ENCODE measurements around the gene ZNF653. TPM values are rescaled to one million over a fixed set of nuclear protein-coding genes. Genes with fewer than 3 reads are reported as not detected.

Gene ZNF653
- total and polyA plus RNA-seq, 2 of the 8 experiments (the other 6 are each of a cell fraction or from before 2014, with no cell fraction given), result 7.0 to 7.9 TPM

DNA sequence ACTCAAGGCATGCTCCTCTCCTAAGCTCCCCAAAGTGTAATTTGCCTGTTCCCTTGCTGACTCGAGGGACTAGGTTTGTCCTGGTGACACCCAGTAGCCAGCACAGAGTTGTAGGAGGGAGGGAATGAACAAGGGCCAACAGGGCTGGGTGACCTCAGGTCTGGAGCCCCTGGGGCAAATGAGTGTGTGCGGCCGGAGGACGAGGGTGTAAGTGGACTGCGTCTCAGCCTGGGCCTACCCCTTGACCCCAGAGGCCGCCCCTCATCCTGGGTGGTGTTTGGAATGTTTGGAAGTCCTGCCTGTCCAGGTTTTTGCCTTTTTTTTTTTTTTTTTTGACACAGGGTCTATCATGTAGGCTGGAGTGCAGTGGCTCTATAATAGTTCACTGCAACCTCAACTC lies 1.3 kb upstream of the ZNF653 start (continued):
- TF ChIP-seq PHF8 (conservative IDR thresholded peaks at IDR 0.05; ENCODE audit: low read depth, low read length) (no peak), POLR2AphosphoS5 (IDR thresholded peaks at IDR 0.05; ENCODE audit: low read depth, low read length) (no peak), EGR1 (IDR thresholded peaks at IDR 0.05; ENCODE audit: borderline replicate concordance, low read depth, low read length) (no peak), POU5F1 (IDR thresholded peaks at IDR 0.05; ENCODE audit: low read depth, low read length) (no peak), SIX5 (IDR thresholded peaks at IDR 0.05; ENCODE audit: low read depth, low read length) (no peak), KDM1A (IDR thresholded peaks at IDR 0.05; ENCODE audit: borderline replicate concordance, low read length) (no peak)
